Urothelium cell line (cell line): ENCODE measurements around the gene FOXJ1.

Experiments
- DNase-seq: peaks from one replicate; pipeline ENCODE4 v3.0.0; 2011; ENCODE audit warnings: low spot score, mixed read lengths
- FAIRE-seq: peaks from 2 replicates; lab custom pipeline; 2011; peaks lifted over from hg19 to GRCh38; lab: Jason Lieb, UNC

The FOXJ1 gene

GRCh38 chr17:76125391-76125675 lies 15.7 kb downstream of the FOXJ1 start:
- DNase-seq (no peak), FAIRE-seq (no peak)

GRCh38 chr17:76124582-76125390 lies 16.3 kb downstream of the FOXJ1 start:
- no peak for DNase-seq
- FAIRE-seq = peak; percentile 63

GRCh38 chr17:76123749-76124581 lies 17.1 kb downstream of the FOXJ1 start:
- peak; percentile 37 for FAIRE-seq
- no peak for DNase-seq

- no peak for FAIRE-seq
- DNase-seq = no peak
Observed at GRCh38 chr17:76123191-76123499, 17.9 kb downstream of the FOXJ1 start.

- DNase-seq = no peak
- FAIRE-seq = no peak
Observed at GRCh38 chr17:76122431-76123190, 18.4 kb downstream of the FOXJ1 start.

GRCh38 chr17:76121932-76122430 lies 19.1 kb downstream of the FOXJ1 start:
- DNase-seq (no peak), FAIRE-seq (no peak)

GRCh38 chr17:76120658-76121008 lies 20.4 kb downstream of the FOXJ1 start:
- DNase-seq (no peak), FAIRE-seq (no peak)

GRCh38 chr17:76119409-76120371 lies 21.4 kb downstream of the FOXJ1 start:
- FAIRE-seq (peak; percentile 37), DNase-seq (no peak)

- no peak for DNase-seq
- no peak for FAIRE-seq
Observed at GRCh38 chr17:76115138-76115754, 25.8 kb downstream of the FOXJ1 start.

- DNase-seq (no peak), FAIRE-seq (no peak)
Observed at GRCh38 chr17:76111956-76112355, 29.1 kb downstream of the FOXJ1 start.

- no peak for FAIRE-seq
- DNase-seq = no peak
Observed at GRCh38 chr17:76107509-76107908, 33.5 kb downstream of the FOXJ1 start.

GRCh38 chr17:76106703-76107102 lies 34.3 kb downstream of the FOXJ1 start:
- FAIRE-seq = no peak
- DNase-seq = no peak

GRCh38 chr17:76104896-76105231 lies 36.2 kb downstream of the FOXJ1 start:
- FAIRE-seq = no peak

GRCh38 chr17:76104140-76104895 lies 36.7 kb downstream of the FOXJ1 start:
- FAIRE-seq = no peak
- DNase-seq = no peak

More at GRCh38 chr17:76104896-76105231, 36.2 kb downstream of the FOXJ1 start:
- no peak for DNase-seq

GRCh38 chr17:76103274-76104139 lies 37.5 kb downstream of the FOXJ1 start, which contains the start of gene EXOC7:
TSS of gene EXOC7 (minus strand) at chr17:76103787. CDS start at chr17:76103692, 95 bp downstream.
- FAIRE-seq = peak; percentile 74

GRCh38 chr17:76102944-76103273 lies 38.1 kb downstream of the FOXJ1 start:
- no peak for FAIRE-seq
- DNase-seq = no peak

More at GRCh38 chr17:76103274-76104139, 37.5 kb downstream of the FOXJ1 start, which contains the start of gene EXOC7:
- peak; percentile 100 for DNase-seq

GRCh38 chr17:76097716-76098295 lies 43.2 kb downstream of the FOXJ1 start:
- DNase-seq (no peak), FAIRE-seq (no peak)

- DNase-seq (no peak), FAIRE-seq (no peak)
Observed at GRCh38 chr17:76095943-76096342, 45.1 kb downstream of the FOXJ1 start.
